HG02884 (cell line): ENCODE data around the gene DUSP7.

Experiments used
- ATAC-seq: cut with Tn5 transposase; IDR thresholded peaks from one replicate; pipeline ENCODE4 v1.9.1; 2021; ENCODE audit warnings: mild to moderate bottlenecking, moderate library complexity; ENCODE audit not compliant: unreplicated experiment

DUSP7 gene

DNA sequence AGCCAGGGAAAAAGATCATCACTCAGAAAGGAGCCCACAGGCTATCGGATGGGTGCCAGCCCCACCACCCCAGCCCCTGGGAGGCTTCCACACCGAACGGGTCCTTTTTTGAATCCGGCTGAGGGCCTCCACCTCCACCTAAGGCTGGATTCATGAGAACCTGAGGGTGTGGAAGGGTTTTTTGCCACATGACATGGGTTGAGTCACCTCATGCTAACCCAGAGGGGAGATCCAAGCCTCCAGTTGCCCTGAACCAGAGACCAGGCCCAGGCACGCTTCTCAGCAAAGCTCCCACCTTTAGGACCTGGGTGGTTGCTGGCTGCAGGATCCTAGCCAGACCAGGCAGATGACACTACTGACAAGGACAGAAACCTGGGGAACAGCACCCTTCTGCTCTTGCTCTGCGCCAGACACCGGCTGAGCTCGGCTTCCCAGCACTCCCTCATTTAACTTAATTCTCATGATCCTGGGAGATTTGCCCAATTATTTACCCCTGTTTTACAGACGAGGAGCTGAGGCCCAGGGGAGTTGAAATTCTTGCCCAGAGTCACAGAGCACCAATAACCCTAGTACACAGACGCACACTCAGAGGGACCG lies 25.6 kb downstream of the DUSP7 start:
- ATAC-seq = no peak

DNA sequence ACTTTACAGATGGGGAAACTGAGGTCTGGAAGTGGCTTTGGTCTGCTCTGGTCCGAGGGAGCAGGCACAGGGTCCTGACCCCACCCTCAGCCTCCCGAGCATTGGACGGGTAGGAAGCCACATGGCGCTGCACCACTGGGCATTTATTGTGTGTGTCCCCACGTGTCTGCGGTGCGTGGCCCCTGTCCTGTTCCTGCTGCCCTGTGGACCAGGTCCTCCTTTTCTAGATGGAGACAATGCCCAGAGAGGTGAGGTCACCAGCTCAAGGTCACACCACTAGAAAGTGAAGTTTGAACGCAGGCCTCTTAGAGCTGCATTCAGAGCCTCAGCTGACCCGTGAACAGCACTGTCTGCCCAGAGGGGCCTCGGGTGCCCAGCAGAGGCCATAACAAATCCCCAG lies 26.8 kb downstream of the DUSP7 start:
- ATAC-seq = no peak

DNA sequence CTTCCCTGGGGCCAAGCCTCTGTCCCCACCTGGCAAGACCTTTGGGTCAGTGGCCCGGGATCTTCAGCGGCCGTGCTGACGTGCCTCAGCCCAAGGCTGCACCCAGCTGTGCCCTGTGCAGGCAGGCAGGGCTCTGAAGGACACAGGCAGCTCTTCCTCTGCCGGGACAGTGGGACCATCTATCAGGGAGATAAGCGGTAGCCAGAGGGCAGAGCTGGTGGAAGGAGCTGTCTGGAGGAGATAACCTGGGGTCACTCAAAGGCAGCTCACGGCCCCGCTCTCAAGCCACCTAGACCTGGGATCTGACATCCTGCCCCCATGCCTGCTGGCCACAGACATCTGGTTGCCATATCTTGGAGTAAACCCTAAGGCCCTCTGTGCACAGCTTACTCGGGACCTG lies 27.3 kb downstream of the DUSP7 start:
- ATAC-seq = no peak

DNA sequence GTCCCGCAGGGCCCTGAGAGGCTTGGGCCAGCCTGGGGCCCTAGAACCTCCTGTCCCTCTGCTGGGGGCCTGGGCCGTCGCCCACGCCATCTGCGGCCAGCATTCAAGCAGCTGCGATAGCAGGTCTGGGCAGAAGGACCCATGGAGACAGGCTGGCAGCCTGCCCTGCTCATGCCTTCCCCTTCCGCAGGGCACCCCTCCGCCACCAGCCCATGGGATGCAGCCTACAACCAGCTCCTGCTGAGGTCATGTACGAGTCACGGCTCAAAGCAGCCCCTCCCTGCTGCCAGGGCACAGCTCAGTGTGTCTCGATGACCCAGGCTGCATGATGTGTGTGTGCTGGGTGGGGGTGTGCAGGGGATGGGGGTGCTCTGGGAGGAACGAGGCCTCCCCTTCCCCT lies 27.8 kb downstream of the DUSP7 start:
- ATAC-seq = no peak

GRCh38 chr3:52026041-52026440 lies 30.3 kb downstream of the DUSP7 start:
- ATAC-seq = no peak

- no peak for ATAC-seq
Measured at GRCh38 chr3:52025453-52025852, 30.9 kb downstream of the DUSP7 start.

DNA sequence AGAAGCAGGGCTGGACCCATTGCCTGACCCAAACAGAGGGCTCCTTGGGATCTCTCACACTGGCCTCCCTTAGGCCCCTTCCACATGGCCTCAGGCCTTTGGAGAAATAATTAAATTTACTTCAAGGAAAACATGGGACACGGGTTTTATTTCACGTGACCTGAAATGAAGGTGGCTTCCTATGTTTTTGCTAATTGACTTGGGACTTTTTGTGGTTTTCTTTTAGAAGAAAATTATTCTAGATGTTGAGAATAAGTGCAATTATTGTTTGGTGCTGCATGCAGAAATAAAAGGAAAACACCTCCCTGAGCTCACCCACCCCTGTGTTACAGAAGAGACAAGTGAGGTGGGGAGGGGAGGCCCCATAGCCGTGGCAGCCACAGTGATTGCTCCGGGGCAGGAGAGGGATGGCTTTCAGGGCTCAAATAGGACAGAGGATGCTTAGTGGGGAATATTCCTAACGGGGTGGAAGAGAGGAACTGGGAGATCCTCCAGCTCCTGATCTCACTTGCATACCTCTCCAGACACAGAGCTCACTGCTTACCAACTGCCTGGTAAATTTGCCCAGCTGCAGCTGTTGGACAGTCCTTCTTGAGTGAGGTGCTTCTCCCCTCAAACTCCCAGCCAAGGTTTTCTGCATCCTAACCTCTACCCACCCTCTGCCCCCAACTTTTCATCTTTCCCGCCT lies 31.5 kb downstream of the DUSP7 start:
- no peak for ATAC-seq

DNA sequence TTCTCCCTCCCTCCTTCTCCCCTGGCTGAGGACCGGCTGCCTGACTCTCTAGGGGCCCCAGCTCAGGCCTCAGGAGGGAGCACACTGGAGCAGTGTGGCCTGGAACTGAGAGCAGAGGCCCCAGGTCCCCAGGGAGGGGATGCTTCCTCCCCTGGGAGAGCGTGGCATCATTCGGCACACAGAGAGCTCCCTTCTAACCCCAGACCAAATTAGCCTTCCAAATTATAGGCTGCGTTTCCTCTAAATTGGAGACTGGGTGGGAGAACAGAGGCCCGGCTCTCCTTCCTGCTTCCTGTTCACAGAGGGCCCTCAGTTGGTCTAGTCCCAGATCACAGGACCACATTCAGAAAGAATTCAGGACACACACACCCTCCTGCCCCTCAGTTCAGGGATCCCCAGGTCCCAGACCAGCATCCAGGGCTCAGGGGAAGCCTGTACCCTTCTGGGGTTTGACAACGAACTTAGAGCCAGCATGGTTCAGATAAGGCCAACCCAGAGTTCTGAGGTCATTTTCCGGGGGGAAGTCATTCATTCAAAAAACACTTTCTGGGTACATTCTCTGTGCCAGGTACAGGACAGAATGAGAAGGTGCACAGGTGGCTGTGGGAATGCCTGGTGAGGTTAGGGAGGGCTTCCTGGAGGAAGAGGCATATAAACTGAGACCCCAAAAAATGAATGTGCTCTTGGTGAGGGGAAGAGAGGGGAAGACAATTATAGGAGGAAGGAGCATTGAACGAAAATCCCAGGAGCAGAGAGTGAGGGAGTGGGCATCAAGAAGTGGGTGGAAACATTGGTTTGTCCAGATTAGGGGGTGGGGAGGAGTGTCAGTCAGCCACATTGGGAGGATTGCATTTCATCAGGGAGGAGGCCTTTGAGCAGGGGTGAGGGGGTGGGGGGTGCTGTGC lies 32.3 kb downstream of the DUSP7 start:
- no peak for ATAC-seq

DNA sequence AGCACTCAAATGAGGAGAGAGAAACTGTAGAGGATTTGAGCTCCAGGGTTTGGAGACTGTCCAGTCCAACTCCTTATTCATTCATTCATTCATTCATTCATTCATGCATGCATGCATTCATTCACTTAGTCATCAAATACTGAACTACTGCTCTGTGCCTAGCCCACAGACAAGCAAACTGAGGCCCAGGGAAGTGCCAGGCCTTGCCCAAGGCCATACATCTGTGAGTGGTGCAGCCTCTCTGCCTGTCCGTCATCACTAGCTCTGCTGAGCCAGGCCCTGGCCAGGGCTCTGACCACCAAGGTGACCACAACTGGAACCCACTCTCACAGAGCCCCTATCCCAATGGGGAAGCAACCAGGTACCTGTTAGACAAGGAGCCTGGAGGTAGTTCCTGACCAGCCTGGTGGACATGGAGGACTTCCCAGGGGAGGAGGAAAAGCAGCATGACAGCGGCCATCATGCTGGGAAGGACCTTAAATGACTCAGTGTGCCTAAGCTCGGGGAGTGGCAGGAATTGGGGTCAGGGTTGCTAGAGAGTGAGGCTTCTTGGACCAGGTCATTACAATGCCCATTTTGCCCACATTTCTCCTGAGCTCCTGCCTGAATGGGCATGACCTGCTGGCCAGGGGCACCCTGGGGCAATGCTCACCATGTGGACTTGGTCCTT lies 33.1 kb downstream of the DUSP7 start:
- ATAC-seq = no peak

- ATAC-seq = no peak
Measured at GRCh38 chr3:52022323-52023100, 33.9 kb downstream of the DUSP7 start.

DNA sequence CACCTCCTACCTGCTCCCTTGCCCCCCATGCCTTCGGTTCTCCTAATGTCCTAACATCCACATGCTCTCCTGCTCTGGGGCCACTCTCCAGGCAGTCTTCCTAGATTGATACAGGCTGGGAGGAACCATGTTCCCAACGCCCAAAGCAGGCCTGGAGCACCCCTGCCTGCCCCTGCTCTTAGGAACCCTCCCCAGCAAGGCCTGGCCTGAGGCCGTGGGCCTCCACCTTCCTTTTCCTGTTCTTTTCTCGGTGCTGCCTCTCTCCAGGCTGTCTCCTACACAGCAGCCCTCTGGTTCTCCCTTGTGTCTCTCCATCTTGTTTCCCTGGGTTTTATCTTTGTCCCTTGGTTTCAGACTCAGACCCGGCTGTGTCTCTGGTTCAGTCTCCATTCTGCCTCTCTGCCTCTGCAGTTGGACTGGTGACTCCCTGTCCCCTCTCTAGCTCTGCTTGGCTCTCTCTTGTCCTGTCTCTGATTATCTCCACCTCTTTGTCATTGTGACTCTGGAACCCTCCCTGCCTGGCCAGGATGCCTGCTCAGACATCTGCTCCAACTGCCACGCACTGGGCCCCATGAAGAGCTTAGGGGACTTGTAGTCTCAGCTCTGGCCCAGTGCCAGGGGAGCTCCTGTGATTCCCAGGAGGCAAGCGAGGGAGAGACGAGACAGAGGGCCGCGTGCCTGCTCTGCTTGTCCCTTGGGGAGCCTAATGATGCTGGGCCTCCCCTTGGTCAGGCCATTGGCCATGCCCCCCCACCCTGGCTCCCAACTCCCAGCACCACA lies 34.7 kb downstream of the DUSP7 start:
- no peak for ATAC-seq

DNA sequence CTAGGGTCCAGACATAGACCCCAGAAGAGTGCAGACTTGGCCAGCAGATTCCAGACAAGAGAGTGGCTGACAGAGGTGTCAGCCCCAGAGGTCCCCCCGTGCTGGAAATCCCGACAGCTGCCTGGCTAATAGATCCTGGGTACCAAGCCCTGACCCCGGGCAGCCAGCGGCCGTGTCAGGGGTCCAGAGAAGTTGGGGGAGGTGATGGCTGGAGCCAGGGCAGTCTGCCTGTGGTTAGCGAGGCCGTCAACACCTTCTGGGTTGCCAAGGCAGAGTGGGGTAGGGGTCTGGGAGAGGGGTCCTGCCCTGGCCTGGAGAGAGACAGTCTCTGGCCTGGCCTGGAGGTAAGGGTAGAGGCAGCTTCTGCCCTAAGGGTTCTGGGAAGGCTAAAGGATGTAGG lies 35.6 kb downstream of the DUSP7 start:
- no peak for ATAC-seq

DNA sequence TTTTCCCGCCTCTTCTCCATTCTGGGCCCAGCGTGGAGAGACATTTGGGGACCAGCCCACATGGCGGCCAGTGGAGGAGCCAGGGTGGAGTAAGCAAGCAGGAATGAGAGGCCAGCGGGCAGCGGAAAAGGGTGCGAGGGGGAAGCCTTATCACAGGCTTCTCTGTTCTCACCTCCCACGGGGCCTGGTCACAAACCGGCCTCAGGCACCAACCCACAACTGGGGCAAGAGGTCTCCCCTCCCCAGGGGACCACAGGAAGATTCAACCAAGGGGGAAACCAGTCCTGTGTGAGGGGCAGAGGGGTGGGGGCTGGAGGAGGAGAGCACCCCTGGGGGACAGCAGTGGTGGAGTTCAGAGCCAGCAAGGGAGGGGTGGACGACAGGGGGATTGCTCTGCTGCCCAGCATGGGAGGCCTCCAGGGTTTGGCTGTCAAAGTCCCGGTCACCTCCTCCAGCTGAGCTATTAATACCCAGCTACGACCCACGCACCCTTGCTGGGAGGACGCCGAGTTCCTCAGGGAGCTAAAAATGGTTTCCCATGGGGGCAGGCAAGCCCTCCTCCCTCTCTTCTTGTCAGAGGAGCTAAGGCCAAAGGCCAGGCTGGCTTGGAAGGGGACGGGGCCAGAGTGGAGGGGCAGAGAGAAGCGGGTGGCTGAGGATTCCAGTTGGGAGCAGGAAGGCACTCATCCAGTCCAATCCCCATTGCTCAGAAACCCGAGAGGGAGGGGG lies 36.9 kb downstream of the DUSP7 start:
- no peak for ATAC-seq

DNA sequence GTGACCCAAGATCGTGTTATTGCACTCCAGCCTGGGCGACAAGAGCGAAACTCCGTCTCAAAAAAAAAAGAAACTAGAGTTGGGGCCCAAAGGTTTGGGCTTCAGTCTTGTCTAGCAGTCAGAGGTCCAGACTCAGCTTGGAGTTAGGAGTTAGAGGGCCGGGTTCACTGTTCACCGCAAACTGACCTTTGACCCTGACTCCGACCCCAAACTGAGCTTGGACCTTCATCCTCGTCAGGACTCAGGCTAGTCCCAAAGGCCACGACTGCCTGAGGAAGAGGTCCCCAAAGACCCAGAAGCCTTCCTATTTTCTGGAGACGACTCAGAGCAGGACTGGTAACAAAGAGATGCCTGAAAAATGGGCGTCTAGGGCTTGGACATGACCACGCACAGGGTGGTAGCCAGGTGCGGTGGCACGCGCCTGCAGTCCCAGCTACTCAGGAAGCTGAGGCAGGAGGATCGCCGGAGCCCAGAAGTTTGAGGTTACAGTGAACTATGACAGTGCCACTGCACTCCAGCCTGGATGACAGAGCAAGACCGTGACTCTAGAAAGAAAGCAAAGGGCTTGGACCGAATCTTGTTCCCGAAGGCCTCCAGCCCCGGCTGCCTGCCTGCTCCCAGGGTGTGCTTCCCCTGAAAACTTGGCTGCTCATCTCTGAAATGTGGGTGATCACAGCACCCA lies 37.9 kb downstream of the DUSP7 start:
- no peak for ATAC-seq

GRCh38 chr3:52017586-52017985 lies 38.8 kb downstream of the DUSP7 start:
- ATAC-seq = no peak

DNA sequence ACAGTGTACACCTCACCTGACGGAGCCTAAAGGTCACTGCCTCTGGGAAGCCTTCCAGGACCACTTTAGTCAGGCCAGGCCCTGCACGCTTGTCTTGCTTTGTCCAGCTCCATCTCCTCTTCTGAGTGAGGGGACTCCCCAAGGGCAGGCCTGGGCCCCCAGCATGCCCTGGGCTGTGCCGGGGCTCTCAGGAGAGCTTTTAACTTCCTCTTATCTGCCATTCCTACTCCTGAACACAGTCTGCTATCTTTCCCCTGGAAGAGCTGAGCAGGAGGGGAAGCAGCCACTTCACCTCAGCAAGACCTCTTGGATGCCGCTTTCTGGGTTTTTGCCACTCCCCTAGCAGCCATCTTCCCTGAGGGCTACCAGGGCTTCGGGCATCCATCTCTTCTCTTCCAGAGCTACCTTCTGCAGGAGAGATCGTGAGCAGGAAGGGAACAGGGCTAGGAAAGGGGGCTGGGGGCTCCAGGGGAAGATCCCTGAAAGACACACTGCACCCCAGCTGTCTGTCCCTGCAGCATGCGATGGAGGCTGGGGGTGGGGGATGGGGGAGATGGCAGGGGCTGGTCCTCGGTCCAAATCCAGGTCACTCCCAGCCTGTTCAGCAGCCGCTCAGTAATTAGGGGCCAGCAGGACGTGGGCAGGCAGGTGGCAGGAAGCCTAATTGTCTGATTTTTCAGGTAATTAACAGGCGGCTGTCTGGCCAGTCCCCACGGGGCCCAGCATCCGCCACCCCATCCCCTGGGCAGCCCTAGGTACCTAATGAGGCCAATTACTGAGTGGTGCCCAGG lies 40.7 kb downstream of the DUSP7 start:
- ATAC-seq = no peak

- ATAC-seq = no peak
Measured at GRCh38 chr3:52014613-52015012, 41.8 kb downstream of the DUSP7 start.
